HCT116 (cell line): ENCODE results near the gene TELO2. TPM values are rescaled to one million over a fixed set of nuclear protein-coding genes. Genes with fewer than 3 reads are reported as not detected.

Experiments used
- ATAC-seq: fragments of 200-7000 bp; cut with Tn5 transposase; 2 replicates; pipeline ENCODE4 v1.9.1; 2020; ENCODE audit warnings: mild to moderate bottlenecking, moderate library complexity
- BruUV-seq: library from RNA; stranded (reverse); fragments of 400-500 nt; replicated peaks from 2 replicates; lab custom pipeline; 2021; lab: Mats Ljungman, UMichigan
- CTCF ChIA-PET: fragments of 300-600 bp; sonication (Branson Sonifier 250); formaldehyde crosslinking; loops from one replicate; lab custom pipeline; 2021; ENCODE audit warnings: antibody characterized with exemption; lab: Charles Lee
- POLR2A ChIA-PET: fragments of 300-600, 350-600 bp; sonication (Branson Sonifier 250); formaldehyde crosslinking; loops from one replicate; lab custom pipeline; 2021; ENCODE audit warnings: antibody characterized with exemption; lab: Charles Lee
- RAD21 ChIA-PET, 2 experiments: fragments of 300-600 bp; sonication (Branson Sonifier 250); formaldehyde crosslinking; loops; one replicate each; lab custom pipeline; 2023; ENCODE audit warnings: low total read pairs in 2 of 2; ENCODE audit not compliant: uncharacterized antibody in 2 of 2, unreplicated experiment in 2 of 2, low non-redundant PET in 1 of 2; lab: Charles Lee
- DNase-seq: peaks from one replicate; pipeline ENCODE4 v3.0.0-alpha.2; 2010; ENCODE audit warnings: low read depth, low spot score
- H2AFZ ChIP-seq: fragments of 200-600 bp; shearing (Covaris generic), sonication (generic); 2 replicates; pipeline ENCODE4 v1.6.1; 2017; ENCODE audit warnings: low read depth, mixed run types, mixed read lengths, antibody characterized with exemption, low read length; ENCODE audit not compliant: poor library complexity, severe bottlenecking
- H3K27ac ChIP-seq: 2 replicates; pipeline ENCODE4 v1.5.1; 2012; ENCODE audit warnings: low read depth, low read length
- H3K27me3 ChIP-seq: fragments of 200-600 bp; sonication (generic); 2 replicates; pipeline ENCODE4 v1.6.1; 2016; ENCODE audit warnings: mixed run types, low read length, mixed read lengths; ENCODE audit not compliant: insufficient read depth
- H3K36me3 ChIP-seq, 2 experiments: fragments of 200-500 bp in 1 of 2; fragments of 200-600 bp in 1 of 2; sonication (Bioruptor generic) in 1 of 2; sonication (generic) in 1 of 2; 2 replicates each; pipeline versions ENCODE4 v1.5.1 to v1.6.1; 2014 to 2016; ENCODE audit warnings: low read length in 2 of 2, inconsistent platforms in 1 of 2, mixed read lengths in 1 of 2, mixed run types in 1 of 2; ENCODE audit not compliant: insufficient read depth in 2 of 2, control insufficient read depth in 1 of 2
- H3K4me1 ChIP-seq, 2 experiments: fragments of 200-600 bp in 1 of 2; sonication (generic) in 1 of 2; 2 replicates each; pipeline versions ENCODE4 v1.5.1 to v1.6.1; 2012 to 2017; ENCODE audit warnings: low read length in 2 of 2, inconsistent platforms in 1 of 2, mild to moderate bottlenecking in 1 of 2, mixed read lengths in 1 of 2, mixed run types in 1 of 2, moderate library complexity in 1 of 2; ENCODE audit not compliant: insufficient read depth in 2 of 2, control insufficient read depth in 1 of 2
- H3K4me2 ChIP-seq: fragments of 200-600 bp; sonication (generic); 2 replicates; pipeline ENCODE4 v1.6.1; 2017; ENCODE audit warnings: mixed run types, low read length, mixed read lengths
- H3K4me3 ChIP-seq, 2 experiments: fragments of 200-600 bp in 1 of 2; sonication (generic) in 1 of 2; replicated peaks in 1 of 2; 2 replicates each; pipeline ENCODE4 v1.5.1; 2011 to 2016; ENCODE audit warnings: low read length in 2 of 2, control low read depth in 1 of 2, low read depth in 1 of 2, mild to moderate bottlenecking in 1 of 2, mixed read lengths in 1 of 2, mixed run types in 1 of 2
- H3K79me2 ChIP-seq: fragments of 200-600 bp; sonication (generic); 2 replicates; pipeline ENCODE4 v1.6.1; 2017; ENCODE audit warnings: mild to moderate bottlenecking, mixed run types, low read length, moderate library complexity, mixed read lengths; ENCODE audit not compliant: insufficient read depth
- H3K9ac ChIP-seq: fragments of 200-600 bp; sonication (generic); 2 replicates; pipeline ENCODE4 v1.6.1; 2016; ENCODE audit warnings: low read length, mixed read lengths
- H3K9me2 ChIP-seq: fragments of 200-600 bp; sonication (generic), shearing (Covaris generic); 2 replicates; pipeline ENCODE4 v1.6.1; 2017; ENCODE audit warnings: mixed run types, mild to moderate bottlenecking, moderate library complexity; ENCODE audit not compliant: insufficient read depth
- H3K9me3 ChIP-seq, 2 experiments: fragments of 200-500 bp in 1 of 2; fragments of 200-600 bp in 1 of 2; sonication (Bioruptor generic) in 1 of 2; sonication (generic) in 1 of 2; 2 replicates each; pipeline ENCODE4 v1.6.1; 2014 to 2017; ENCODE audit warnings: low read length in 2 of 2, mixed read lengths in 2 of 2, inconsistent platforms in 1 of 2, low read depth in 1 of 2, mild to moderate bottlenecking in 1 of 2, mixed run types in 1 of 2, moderate library complexity in 1 of 2; ENCODE audit not compliant: control insufficient read depth in 1 of 2, insufficient read depth in 1 of 2
- H4K20me1 ChIP-seq: fragments of 200-600 bp; sonication (generic), shearing (Covaris generic); 2 replicates; pipeline ENCODE4 v1.6.1; 2017; ENCODE audit warnings: mixed run types, mild to moderate bottlenecking, moderate library complexity; ENCODE audit not compliant: insufficient read depth
- CTCF ChIP-seq, 3 experiments: fragments of 200-600 bp in 1 of 3; sonication (generic) in 1 of 3; IDR thresholded peaks in 2 of 3; conservative IDR thresholded peaks in 1 of 3; 2 replicates each; pipeline ENCODE4 v1.5.1; 2012 to 2017; ENCODE audit warnings: low read depth in 2 of 3, low read length in 2 of 3, antibody characterized with exemption in 1 of 3, borderline replicate concordance in 1 of 3, control low read depth in 1 of 3, mild to moderate bottlenecking in 1 of 3, mixed read lengths in 1 of 3, mixed run types in 1 of 3, moderate library complexity in 1 of 3; ENCODE audit not compliant: insufficient read depth in 1 of 3
- ELF1 ChIP-seq: IDR thresholded peaks from 2 replicates; pipeline ENCODE4 v1.6.1; 2012; ENCODE audit warnings: low read depth, borderline replicate concordance
- FOSL1 ChIP-seq: IDR thresholded peaks from 2 replicates; pipeline ENCODE4 v1.6.1; 2012; ENCODE audit warnings: low read depth
- POLR2A ChIP-seq: IDR thresholded peaks from 2 replicates; pipeline ENCODE4 v1.7.0; 2011; ENCODE audit warnings: borderline replicate concordance; ENCODE audit not compliant: insufficient read depth, insufficient read length; ENCODE audit errors: extremely low read depth
- POLR2AphosphoS5 ChIP-seq: IDR thresholded peaks from 2 replicates; pipeline ENCODE4 v1.6.1; 2011; ENCODE audit warnings: mild to moderate bottlenecking, low read depth, low read length, moderate library complexity
- ZFX ChIP-seq: fragments of 450-650 bp; IDR thresholded peaks from 2 replicates; pipeline ENCODE4 v1.6.1; 2017
- intact Hi-C: fragments of 100-400 bp; cut with micrococcal nuclease; formaldehyde crosslinking; loops from 2 replicates; pipeline ENCODE4 v1.10.0; 2022
- total RNA-seq: library from RNA; stranded (reverse); gene quantifications from one replicate; pipeline ENCODE4 v1.2.1, GENCODE V29; 2021; ENCODE audit not compliant: unreplicated experiment
- TF ChIP-seq, protein P1 (sequence below): IDR thresholded peaks from 2 replicates; pipeline ENCODE4 v1.6.1; 2012; ENCODE audit warnings: low read depth

TELO2 gene
- total RNA-seq, 1 experiment from 2014 or later = 74.3 TPM

- no peak overlapping the region for H3K4me3 ChIP-seq
- ChIA-PET RAD21 (no interaction called here), POLR2A (no interaction called here)
These were observed 2.2 kb downstream of the TELO2 start for GRCh38 chr16:1495211-1495888.

More at GRCh38 chr16:1495211-1495888, 2.2 kb downstream of the TELO2 start:
- peaks cover 38% of the 10 kb centered on the region for H3K79me2 ChIP-seq
- ATAC-seq (no peak), DNase-seq (no peak)
- TF ChIP-seq ZFX (no peak), CTCF (IDR thresholded peaks at IDR 0.05 in 2 of 3, conservative IDR thresholded peaks at IDR 0.05 in 1 of 3; ENCODE audit: borderline replicate concordance in 1 of 3, insufficient read depth in 1 of 3, low read depth in 2 of 3, low read length in 2 of 3) (no peak), POLR2AphosphoS5 (no peak), POLR2A (no peak), FOSL1 (no peak), ELF1 (no peak)
- TF ChIP-seq, protein P1, sequence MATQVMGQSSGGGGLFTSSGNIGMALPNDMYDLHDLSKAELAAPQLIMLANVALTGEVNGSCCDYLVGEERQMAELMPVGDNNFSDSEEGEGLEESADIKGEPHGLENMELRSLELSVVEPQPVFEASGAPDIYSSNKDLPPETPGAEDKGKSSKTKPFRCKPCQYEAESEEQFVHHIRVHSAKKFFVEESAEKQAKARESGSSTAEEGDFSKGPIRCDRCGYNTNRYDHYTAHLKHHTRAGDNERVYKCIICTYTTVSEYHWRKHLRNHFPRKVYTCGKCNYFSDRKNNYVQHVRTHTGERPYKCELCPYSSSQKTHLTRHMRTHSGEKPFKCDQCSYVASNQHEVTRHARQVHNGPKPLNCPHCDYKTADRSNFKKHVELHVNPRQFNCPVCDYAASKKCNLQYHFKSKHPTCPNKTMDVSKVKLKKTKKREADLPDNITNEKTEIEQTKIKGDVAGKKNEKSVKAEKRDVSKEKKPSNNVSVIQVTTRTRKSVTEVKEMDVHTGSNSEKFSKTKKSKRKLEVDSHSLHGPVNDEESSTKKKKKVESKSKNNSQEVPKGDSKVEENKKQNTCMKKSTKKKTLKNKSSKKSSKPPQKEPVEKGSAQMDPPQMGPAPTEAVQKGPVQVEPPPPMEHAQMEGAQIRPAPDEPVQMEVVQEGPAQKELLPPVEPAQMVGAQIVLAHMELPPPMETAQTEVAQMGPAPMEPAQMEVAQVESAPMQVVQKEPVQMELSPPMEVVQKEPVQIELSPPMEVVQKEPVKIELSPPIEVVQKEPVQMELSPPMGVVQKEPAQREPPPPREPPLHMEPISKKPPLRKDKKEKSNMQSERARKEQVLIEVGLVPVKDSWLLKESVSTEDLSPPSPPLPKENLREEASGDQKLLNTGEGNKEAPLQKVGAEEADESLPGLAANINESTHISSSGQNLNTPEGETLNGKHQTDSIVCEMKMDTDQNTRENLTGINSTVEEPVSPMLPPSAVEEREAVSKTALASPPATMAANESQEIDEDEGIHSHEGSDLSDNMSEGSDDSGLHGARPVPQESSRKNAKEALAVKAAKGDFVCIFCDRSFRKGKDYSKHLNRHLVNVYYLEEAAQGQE = no peak
- no peak overlapping the region for H2AFZ ChIP-seq
- no peaks in the 10 kb centered on the region for H4K20me1 ChIP-seq
- H3K9ac ChIP-seq = no peak overlapping the region
- no peak overlapping the region for H3K4me2 ChIP-seq
- H3K27me3 ChIP-seq = no peaks in the 10 kb centered on the region
- no TSS peak for BruUV-seq
- H3K4me1 ChIP-seq = peaks cover 10 to 17% of the 10 kb centered on the region in 2 experiments
- H3K9me2 ChIP-seq = no peaks in the 10 kb centered on the region
- no peaks in the 10 kb centered on the region for H3K9me3 ChIP-seq
- intact Hi-C loops = no loop called here
- peaks cover 3 to 30% of the 10 kb centered on the region in 2 experiments; a peak in 3 of 4 replicates for H3K36me3 ChIP-seq
- H3K27ac ChIP-seq = no peak overlapping the region
- CTCF ChIA-PET = no interaction called here
